Measurements from ENCODE around the gene NRF1. TPM values are rescaled to one million over a fixed set of nuclear protein-coding genes. Genes with fewer than 3 reads are reported as not detected.

Gene NRF1
- polyA plus RNA-seq, 1 experiment = 10.3 TPM

- Histone ChIP-seq H3K27ac (ENCODE audit: low read depth, low read length) (no peak overlapping the region), H3K9me3 (ENCODE audit: control insufficient read depth, insufficient read depth, low read length) (no peaks in the 10 kb centered on the region), H3K27me3 (ENCODE audit: control insufficient read depth, insufficient read depth, low read length) (no peaks in the 10 kb centered on the region), H3K4me3 (ENCODE audit: low read depth, low read length) (no peak overlapping the region)
- no peak for DNase-seq (ENCODE audit: low read depth, low spot score)
- POLR2A ChIA-PET = no interaction called here
- CTCF ChIA-PET = no interaction called here
- no peak for TF ChIP-seq CTCF (IDR thresholded peaks at IDR 0.05; ENCODE audit: low read depth, low read length)
Measured at GRCh38 chr7:129752760-129753159, 141.2 kb downstream of the NRF1 start.

- H3K9me3 ChIP-seq (ENCODE audit: control insufficient read depth, insufficient read depth, low read length) = no peaks in the 10 kb centered on the region
- ChIA-PET CTCF (interaction anchor here (0.6 kb wide), 1 partner anchor 68 kb away, joined by 4 read pairs; no protein-coding TSS in a partner anchor), POLR2A (no interaction called here)
- H3K27me3 ChIP-seq (ENCODE audit: control insufficient read depth, insufficient read depth, low read length) = no peaks in the 10 kb centered on the region
- DNase-seq (ENCODE audit: low read depth, low spot score) = no peak
- H3K27ac ChIP-seq (ENCODE audit: low read depth, low read length) = no peak overlapping the region
- no peak for TF ChIP-seq CTCF (IDR thresholded peaks at IDR 0.05; ENCODE audit: low read depth, low read length)
- H3K4me3 ChIP-seq (ENCODE audit: low read depth, low read length) = no peak overlapping the region
Measured at GRCh38 chr7:129754406-129754805, 142.9 kb downstream of the NRF1 start.

GRCh38 chr7:129757991-129758390 is 146.5 kb downstream of the NRF1 start:
- Histone ChIP-seq H3K27ac (ENCODE audit: low read depth, low read length) (no peak overlapping the region), H3K9me3 (ENCODE audit: control insufficient read depth, insufficient read depth, low read length) (peaks cover 6% of the 10 kb centered on the region; the same call in 1 of the 2 replicates), H3K27me3 (ENCODE audit: control insufficient read depth, insufficient read depth, low read length) (no peaks in the 10 kb centered on the region), H3K4me3 (ENCODE audit: low read depth, low read length) (no peak overlapping the region)
- ChIA-PET POLR2A (no interaction called here), CTCF (no interaction called here)
- TF ChIP-seq CTCF (IDR thresholded peaks at IDR 0.05; ENCODE audit: low read depth, low read length) = no peak
- no peak for DNase-seq (ENCODE audit: low read depth, low spot score)

GRCh38 chr7:129762387-129762969 is 151.0 kb downstream of the NRF1 start:
- TF ChIP-seq CTCF (IDR thresholded peaks at IDR 0.05; ENCODE audit: low read depth, low read length) = no peak
- Histone ChIP-seq H3K27ac (ENCODE audit: low read depth, low read length) (no peak overlapping the region), H3K27me3 (ENCODE audit: control insufficient read depth, insufficient read depth, low read length) (no peaks in the 10 kb centered on the region), H3K9me3 (ENCODE audit: control insufficient read depth, insufficient read depth, low read length) (peaks cover 6% of the 10 kb centered on the region; the same call in 1 of the 2 replicates), H3K4me3 (ENCODE audit: low read depth, low read length) (no peak overlapping the region)
- no peak for DNase-seq (ENCODE audit: low read depth, low spot score)
- CTCF ChIA-PET = interaction anchor here (0.8 kb wide), 1 partner anchor 153 kb away, joined by 3 read pairs; no protein-coding TSS in a partner anchor
- POLR2A ChIA-PET = no interaction called here

GRCh38 chr7:129764247-129765084 is 152.9 kb downstream of the NRF1 start:
- Histone ChIP-seq H3K4me3 (ENCODE audit: low read depth, low read length) (no peak overlapping the region), H3K9me3 (ENCODE audit: control insufficient read depth, insufficient read depth, low read length) (peaks cover 6% of the 10 kb centered on the region; the same call in 1 of the 2 replicates), H3K27me3 (ENCODE audit: control insufficient read depth, insufficient read depth, low read length) (no peaks in the 10 kb centered on the region), H3K27ac (ENCODE audit: low read depth, low read length) (no peak overlapping the region)
- no peak for DNase-seq (ENCODE audit: low read depth, low spot score)
- no peak for TF ChIP-seq CTCF (IDR thresholded peaks at IDR 0.05; ENCODE audit: low read depth, low read length)
- ChIA-PET CTCF (no interaction called here), POLR2A (no interaction called here)
